ENCODE data around the gene RNMT. TPM values are rescaled to one million over a fixed set of nuclear protein-coding genes. Genes with fewer than 3 reads are reported as not detected.

The RNMT gene
- total RNA-seq, 1 experiment from 2014 or later: 58.0 TPM

DNA sequence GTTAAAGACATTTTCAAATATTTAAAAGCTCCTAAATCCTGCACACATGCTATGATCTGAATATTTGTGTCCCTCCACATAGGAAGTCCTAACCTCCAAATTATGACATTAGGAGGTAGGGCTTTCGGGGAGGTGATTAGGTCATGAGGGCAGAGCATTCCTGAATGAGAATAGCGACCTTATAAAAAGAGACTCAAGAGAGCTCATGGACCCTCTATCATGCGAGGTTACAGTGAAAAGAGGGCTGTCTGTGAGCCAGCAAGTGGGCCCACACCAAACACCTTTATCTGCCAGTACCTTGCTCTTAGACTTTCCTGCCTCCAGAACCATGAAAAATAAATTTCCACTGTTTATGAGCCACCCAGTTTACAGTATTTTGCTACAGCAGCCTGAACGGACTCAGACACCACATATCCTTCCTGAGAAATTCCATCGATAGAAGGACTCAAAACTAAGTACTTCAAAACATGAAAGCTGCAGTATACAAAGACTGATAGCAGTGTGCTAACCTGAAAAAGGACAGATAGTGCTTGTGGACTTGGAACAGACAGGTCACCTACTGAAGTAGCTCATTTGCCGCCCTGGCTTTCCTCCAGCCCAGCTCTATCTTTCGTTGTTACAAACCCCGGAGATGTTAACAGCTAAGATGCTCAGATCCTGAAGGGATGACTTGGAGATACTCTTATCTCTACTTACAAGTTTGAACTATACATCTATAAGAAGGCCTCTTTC, 13.9 kb upstream of the RNMT start (continued):
- TF ChIP-seq, protein P1, sequence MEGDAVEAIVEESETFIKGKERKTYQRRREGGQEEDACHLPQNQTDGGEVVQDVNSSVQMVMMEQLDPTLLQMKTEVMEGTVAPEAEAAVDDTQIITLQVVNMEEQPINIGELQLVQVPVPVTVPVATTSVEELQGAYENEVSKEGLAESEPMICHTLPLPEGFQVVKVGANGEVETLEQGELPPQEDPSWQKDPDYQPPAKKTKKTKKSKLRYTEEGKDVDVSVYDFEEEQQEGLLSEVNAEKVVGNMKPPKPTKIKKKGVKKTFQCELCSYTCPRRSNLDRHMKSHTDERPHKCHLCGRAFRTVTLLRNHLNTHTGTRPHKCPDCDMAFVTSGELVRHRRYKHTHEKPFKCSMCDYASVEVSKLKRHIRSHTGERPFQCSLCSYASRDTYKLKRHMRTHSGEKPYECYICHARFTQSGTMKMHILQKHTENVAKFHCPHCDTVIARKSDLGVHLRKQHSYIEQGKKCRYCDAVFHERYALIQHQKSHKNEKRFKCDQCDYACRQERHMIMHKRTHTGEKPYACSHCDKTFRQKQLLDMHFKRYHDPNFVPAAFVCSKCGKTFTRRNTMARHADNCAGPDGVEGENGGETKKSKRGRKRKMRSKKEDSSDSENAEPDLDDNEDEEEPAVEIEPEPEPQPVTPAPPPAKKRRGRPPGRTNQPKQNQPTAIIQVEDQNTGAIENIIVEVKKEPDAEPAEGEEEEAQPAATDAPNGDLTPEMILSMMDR (IDR thresholded peaks at IDR 0.05 in 2 of 3, conservative IDR thresholded peaks at IDR 0.05 in 1 of 3; ENCODE audit: borderline replicate concordance in 1 of 3, insufficient read depth in 1 of 3, low read depth in 2 of 3, low read length in 2 of 3): no peak
- no peak for TF ChIP-seq ZFX (IDR thresholded peaks at IDR 0.05)

DNA sequence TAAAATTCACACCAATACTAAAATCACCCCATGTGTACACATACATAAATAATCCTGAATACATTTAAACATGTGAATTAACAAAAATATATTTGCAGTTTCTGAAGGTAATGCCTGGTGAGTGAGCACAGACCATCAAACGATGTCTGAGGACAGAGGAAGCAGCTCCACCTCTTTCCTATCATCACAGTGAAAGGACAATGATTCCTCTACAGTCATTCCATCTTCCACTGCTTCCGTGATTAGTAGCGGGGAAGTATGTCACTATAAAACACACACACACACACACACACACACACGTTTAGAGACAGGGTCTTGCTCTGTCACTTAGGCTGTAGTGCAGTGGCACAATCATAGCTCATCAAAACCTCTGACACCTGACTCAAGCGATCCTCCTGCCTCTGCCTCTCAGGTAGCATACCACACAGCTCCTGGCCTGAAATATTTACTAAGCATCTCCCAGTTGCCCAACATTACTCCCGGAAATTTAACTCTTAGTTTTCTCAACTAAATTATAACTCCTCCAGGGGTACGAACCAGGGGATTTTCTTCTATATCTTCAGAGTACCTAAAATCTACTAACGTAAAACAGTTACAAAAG, 12.9 kb upstream of the RNMT start:
- POLR2A ChIA-PET: no interaction called here
- Histone ChIP-seq H2AFZ (ENCODE audit: low read depth, low read length, poor library complexity, severe bottlenecking) (no peak overlapping the region), H3K4me3 (replicated peaks in 1 of 2; ENCODE audit: low read depth in 1 of 2, low read length in 2 of 2) (no peak overlapping the region), H3K9me2 (ENCODE audit: insufficient read depth) (no peaks in the 10 kb centered on the region), H3K4me1 (ENCODE audit: control insufficient read depth in 1 of 2, insufficient read depth in 2 of 2, low read length in 2 of 2) (peaks cover 16 to 51% of the 10 kb centered on the region in 2 experiments), H3K27ac (ENCODE audit: low read depth, low read length) (no peak overlapping the region), H3K27me3 (ENCODE audit: insufficient read depth, low read length) (no peaks in the 10 kb centered on the region), H3K9ac (ENCODE audit: low read length) (no peak overlapping the region), H3K9me3 (ENCODE audit: control insufficient read depth in 1 of 2, insufficient read depth in 1 of 2, low read depth in 1 of 2, low read length in 2 of 2) (peaks cover 0 to 4% of the 10 kb centered on the region in 2 experiments; a peak in 1 of 4 replicates), H4K20me1 (ENCODE audit: insufficient read depth) (no peaks in the 10 kb centered on the region), H3K4me2 (ENCODE audit: low read length) (0 out of 2 replicates have a peak overlapping the region, but pooled peaks have one; percentile 13), H3K79me2 (ENCODE audit: insufficient read depth, low read length) (peaks cover 100% of the 10 kb centered on the region), H3K36me3 (ENCODE audit: control insufficient read depth in 1 of 2, insufficient read depth in 2 of 2, low read length in 2 of 2) (0 out of 4 replicates have a peak, but pooled peaks cover 0 to 8% of the 10 kb centered on the region in 2 experiments)
- ATAC-seq (no peak), DNase-seq (ENCODE audit: low read depth, low spot score) (no peak)
- TF ChIP-seq, protein P2, sequence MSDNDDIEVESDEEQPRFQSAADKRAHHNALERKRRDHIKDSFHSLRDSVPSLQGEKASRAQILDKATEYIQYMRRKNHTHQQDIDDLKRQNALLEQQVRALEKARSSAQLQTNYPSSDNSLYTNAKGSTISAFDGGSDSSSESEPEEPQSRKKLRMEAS (IDR thresholded peaks at IDR 0.05): no peak
- TF ChIP-seq, protein P3, sequence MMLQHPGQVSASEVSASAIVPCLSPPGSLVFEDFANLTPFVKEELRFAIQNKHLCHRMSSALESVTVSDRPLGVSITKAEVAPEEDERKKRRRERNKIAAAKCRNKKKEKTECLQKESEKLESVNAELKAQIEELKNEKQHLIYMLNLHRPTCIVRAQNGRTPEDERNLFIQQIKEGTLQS (IDR thresholded peaks at IDR 0.05): no peak
- no peak for TF ChIP-seq ZFX (IDR thresholded peaks at IDR 0.05)
- TF ChIP-seq ZNF274 (IDR thresholded peaks at IDR 0.05; ENCODE audit: low read depth, low read length): no peak
- TF ChIP-seq, protein P4, sequence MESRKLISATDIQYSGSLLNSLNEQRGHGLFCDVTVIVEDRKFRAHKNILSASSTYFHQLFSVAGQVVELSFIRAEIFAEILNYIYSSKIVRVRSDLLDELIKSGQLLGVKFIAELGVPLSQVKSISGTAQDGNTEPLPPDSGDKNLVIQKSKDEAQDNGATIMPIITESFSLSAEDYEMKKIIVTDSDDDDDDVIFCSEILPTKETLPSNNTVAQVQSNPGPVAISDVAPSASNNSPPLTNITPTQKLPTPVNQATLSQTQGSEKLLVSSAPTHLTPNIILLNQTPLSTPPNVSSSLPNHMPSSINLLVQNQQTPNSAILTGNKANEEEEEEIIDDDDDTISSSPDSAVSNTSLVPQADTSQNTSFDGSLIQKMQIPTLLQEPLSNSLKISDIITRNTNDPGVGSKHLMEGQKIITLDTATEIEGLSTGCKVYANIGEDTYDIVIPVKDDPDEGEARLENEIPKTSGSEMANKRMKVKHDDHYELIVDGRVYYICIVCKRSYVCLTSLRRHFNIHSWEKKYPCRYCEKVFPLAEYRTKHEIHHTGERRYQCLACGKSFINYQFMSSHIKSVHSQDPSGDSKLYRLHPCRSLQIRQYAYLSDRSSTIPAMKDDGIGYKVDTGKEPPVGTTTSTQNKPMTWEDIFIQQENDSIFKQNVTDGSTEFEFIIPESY (IDR thresholded peaks at IDR 0.05; ENCODE audit: extremely low read depth, insufficient replicate concordance, low read length): no peak
- TF ChIP-seq CEBPB (IDR thresholded peaks at IDR 0.05; ENCODE audit: low read depth): no peak
- TF ChIP-seq YY1 (IDR thresholded peaks at IDR 0.05; ENCODE audit: extremely low read depth, insufficient replicate concordance, low read depth, low read length): no peak
- no peak for TF ChIP-seq RAD21 (IDR thresholded peaks at IDR 0.05; ENCODE audit: low read depth)
- no peak for TF ChIP-seq SIN3A (IDR thresholded peaks at IDR 0.05; ENCODE audit: low read depth)
- no peak for TF ChIP-seq POLR2A (IDR thresholded peaks at IDR 0.05; ENCODE audit: borderline replicate concordance, extremely low read depth, insufficient read depth, insufficient read length)
- TF ChIP-seq, protein P5, sequence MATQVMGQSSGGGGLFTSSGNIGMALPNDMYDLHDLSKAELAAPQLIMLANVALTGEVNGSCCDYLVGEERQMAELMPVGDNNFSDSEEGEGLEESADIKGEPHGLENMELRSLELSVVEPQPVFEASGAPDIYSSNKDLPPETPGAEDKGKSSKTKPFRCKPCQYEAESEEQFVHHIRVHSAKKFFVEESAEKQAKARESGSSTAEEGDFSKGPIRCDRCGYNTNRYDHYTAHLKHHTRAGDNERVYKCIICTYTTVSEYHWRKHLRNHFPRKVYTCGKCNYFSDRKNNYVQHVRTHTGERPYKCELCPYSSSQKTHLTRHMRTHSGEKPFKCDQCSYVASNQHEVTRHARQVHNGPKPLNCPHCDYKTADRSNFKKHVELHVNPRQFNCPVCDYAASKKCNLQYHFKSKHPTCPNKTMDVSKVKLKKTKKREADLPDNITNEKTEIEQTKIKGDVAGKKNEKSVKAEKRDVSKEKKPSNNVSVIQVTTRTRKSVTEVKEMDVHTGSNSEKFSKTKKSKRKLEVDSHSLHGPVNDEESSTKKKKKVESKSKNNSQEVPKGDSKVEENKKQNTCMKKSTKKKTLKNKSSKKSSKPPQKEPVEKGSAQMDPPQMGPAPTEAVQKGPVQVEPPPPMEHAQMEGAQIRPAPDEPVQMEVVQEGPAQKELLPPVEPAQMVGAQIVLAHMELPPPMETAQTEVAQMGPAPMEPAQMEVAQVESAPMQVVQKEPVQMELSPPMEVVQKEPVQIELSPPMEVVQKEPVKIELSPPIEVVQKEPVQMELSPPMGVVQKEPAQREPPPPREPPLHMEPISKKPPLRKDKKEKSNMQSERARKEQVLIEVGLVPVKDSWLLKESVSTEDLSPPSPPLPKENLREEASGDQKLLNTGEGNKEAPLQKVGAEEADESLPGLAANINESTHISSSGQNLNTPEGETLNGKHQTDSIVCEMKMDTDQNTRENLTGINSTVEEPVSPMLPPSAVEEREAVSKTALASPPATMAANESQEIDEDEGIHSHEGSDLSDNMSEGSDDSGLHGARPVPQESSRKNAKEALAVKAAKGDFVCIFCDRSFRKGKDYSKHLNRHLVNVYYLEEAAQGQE (IDR thresholded peaks at IDR 0.05; ENCODE audit: low read depth): no peak
- TF ChIP-seq ELF1 (IDR thresholded peaks at IDR 0.05; ENCODE audit: borderline replicate concordance, low read depth): no peak
- no peak for TF ChIP-seq SP1 (IDR thresholded peaks at IDR 0.05; ENCODE audit: low read depth)
- TF ChIP-seq JUND (IDR thresholded peaks at IDR 0.05): no peak
- no peak for TF ChIP-seq CBX3 (IDR thresholded peaks at IDR 0.05; ENCODE audit: low read depth)
- RAD21 ChIA-PET (ENCODE audit: low non-redundant PET in 1 of 2, low total read pairs in 2 of 2, uncharacterized antibody in 2 of 2, unreplicated experiment in 2 of 2): no interaction called here
- CTCF ChIA-PET: no interaction called here
- BruUV-seq (replicated peaks): no TSS peak
- intact Hi-C loops (cut with micrococcal nuclease): no loop called here

Measured in HCT116 (cell line).